Fibroblast of skin of abdomen (primary cell): Measurements from ENCODE around the gene SPTAN1.

Experiments
- DNase-seq: peaks from one replicate; pipeline ENCODE4 v3.0.0-alpha.2; 2013

The SPTAN1 gene

DNA sequence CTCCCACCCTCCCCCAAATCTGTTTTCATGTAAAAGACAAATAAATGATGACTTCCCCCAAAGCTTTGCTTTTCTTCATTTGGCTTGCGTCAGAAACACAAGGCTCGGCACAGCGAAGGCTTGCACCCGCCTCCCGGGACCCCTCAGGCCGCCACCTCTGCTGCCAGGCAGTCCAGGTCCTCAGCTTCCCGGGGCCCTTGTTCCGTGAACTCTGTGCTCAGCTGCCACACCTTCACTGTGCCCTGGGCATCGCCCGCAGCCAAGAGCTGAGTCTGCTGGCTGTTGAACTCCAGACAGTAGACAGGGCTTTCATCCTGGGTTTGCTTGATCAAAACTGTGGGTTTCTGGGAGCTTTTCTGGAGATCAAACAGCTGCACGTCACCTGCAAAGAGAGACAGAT lies 81.2 kb downstream of the SPTAN1 start:
- DNase-seq = no peak

DNA sequence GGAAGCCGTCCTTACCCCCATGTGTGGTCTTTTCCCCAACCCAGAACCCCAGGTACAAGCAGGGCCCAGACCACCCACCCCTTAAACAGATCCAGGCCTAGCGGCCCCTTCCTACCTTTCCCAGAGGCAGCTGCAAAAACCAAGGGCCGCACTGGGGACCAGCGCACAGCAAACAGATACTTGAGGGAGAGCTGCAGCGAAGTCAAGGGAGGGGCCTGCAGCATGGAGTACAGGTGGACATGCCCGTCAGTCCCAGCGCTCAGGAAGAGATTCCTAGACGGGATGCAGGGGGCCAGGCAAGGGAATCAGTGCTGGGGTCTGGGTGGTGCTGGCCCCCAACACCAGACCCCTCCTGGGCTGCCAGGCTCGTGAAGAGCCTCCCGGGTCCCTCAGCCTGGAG lies 81.7 kb downstream of the SPTAN1 start:
- no peak for DNase-seq

DNA sequence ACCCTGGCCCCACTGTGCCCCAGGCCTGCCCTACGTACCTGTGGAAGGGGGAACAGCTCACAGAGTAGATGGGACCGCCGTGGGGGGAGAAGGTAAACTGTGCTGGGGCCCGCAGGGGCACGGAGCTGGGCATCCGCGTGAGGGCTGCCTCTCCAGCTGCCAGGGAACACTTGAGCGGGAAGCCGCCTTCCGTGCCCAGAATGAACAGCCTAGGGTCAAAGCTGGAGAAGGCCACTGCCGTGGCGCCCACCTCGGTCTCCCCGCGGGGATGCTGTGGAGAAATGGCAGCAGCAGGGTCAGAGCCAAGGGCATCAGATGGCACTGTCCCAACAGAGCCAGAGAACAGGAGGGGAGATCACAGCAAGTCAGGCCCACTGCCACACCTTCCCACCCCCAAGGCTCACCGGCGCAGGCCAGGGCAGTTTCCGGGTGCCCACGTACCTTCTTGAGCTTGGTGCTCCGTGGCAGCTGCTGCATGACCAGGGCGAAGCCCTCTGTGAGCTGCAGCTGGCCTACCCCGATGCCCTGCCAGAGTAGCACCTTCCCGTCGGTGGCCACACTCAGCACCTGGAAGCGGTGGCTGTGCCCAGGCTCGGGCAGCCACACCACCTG lies 82.4 kb downstream of the SPTAN1 start:
- no peak for DNase-seq

DNA sequence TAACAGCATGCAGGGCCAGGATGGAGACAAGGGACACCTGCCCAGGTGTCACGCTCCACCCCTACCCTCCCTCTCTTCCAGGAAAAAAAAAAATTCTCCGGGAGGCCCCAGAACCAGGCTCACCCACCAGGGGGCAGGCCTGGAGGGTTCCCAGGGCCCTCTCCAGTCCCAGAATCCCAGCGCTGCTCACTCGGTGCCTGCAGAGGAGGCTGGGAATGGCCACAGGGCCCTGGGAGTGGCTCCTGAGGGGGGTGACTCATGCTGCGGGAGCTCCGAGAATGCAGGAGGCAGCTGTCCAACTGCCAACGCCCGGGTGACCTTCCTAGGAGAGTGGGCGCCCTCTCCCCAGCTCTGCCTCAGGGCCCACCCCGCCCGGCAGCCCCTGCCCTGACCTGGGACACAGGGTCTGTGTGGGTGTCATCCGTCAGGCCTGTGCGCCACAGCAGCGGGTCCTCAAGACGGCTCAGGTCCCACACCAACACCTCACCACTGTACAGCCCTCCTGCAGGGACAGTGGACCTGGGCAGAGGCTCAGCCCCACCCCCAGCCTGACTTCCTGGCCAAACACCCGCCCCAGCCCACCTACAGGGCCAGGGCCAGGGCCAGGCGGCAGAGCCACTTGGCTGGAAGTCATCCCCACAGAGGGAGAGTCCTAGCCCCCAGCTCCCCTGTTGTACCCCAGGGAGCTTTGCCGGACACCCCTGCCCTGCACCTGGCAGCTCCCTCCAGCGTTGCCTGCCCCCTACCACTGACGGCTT lies 83.1 kb downstream of the SPTAN1 start:
- peak; percentile 97 for DNase-seq

DNA sequence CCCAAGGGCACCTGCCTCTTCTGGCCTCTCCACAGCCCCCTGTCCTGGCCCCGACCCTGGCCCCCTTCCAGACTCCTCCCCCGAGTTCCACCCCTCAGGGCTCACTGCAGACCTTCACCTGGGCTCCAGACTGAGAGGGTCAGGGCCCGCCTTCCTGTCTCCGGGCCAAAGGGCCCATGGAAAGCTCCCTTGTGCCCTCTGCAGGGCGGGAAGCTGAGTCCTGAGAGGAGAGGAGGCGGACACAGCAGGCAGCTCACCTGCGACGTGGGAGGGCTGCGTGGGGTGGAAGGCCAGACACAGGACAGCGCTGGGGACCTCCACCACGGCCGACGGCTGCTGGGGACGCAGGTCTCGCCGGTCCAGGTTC lies 83.6 kb downstream of the SPTAN1 start:
- DNase-seq = peak; percentile 9

DNA sequence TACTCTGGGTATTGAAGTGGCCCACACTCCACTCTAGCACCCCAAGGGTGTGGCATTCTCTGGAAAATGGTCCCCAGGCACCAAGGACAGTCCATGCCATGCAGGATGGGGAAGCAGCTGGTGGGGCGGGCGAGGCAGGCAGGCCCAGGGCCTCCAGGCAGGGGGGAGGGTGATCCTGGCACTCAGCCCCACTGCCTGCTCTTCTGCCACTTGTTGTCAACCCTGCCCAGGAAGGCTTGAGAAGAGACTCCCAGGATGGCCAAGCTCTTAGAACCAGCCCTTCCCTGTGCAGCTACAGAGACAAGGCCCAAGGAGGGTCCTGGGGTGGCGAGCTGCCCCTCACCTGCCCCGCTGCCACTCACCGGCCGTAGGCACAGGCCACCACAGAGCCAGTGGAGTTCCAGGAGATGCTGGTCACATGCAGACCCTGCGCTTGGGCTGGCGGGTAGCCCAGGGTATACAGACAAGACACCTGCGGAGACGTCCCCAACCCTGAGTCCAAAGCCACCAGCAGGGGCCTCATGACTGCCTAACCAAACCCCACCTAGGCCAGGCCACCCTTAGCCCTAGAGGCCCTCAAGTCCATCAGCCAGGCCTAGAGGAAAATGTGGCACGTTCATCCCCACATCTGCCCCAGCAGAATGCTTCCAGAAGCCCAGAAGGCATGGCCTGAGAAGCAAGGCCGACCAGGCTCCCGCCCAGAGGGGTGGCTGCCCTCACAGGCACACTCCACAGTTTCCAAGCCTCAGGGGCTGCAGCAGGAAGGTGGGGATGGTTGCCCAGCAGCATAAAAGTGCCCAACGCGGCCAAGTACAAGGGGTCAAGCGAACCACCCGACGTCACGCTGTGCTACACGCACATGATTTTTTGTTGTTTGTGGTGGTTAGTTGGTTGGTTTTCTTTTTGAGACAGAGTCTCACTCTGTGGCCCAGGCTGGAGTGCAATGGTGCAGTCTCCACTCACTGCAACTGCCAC lies 84.5 kb downstream of the SPTAN1 start:
- no peak for DNase-seq

DNA sequence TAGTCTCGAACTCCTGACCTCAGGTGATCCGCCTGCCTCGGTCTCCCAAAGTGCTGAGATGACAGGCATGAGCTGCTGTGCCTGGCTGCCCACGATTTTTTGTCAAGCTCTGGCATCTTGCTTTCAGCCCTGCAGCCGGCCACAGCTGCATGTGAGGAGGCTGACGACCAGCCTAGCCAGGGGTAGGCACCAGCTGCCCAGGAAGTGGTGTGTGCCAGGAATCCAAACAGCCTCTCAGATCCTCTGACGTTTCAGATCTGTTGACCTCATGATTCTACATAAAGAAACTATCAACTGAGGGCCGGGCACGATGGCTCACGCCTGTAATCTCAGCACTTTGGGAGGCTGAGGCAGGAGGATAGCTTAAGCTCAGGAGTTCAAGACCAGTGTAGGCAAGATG lies 85.3 kb downstream of the SPTAN1 start:
- DNase-seq = no peak

DNA sequence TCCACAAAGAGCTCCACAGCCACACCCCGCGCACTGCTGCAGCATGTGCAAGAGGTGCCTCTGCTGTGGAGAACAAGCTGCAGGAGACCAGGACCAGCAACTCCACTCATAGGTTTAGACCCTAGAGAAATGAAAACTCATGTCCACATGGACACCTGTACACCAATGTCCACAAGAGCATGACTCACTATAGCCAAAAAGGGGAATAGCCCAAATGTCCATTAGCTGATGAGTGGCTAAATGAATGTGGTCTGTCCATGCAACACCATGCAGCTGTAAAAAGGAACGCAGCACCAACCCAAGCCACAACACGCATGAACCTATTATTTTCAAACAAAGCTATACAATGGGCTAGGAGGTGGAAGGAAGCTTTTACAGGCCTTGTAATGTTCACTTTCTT lies 86.2 kb downstream of the SPTAN1 start:
- DNase-seq = no peak

DNA sequence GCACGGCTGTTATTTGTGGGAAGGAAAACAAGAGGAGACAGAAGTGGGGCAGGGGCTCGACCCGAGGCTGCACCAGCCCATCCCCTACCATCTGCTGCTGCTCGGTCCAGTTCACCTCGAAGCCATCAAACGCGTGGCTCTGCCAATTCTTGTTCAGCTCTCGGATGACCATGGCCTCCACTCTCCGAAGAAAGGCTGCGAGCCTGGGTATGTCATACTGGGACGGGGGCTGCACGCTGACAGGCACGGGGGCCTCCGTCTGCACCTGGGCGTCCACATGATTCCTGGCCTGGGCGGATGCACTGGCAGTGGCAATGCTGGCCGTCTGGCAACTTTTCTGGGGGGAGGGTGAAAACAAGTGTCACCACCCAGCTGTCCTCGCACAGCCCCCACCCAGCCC lies 88.2 kb downstream of the SPTAN1 start:
- no peak for DNase-seq

DNA sequence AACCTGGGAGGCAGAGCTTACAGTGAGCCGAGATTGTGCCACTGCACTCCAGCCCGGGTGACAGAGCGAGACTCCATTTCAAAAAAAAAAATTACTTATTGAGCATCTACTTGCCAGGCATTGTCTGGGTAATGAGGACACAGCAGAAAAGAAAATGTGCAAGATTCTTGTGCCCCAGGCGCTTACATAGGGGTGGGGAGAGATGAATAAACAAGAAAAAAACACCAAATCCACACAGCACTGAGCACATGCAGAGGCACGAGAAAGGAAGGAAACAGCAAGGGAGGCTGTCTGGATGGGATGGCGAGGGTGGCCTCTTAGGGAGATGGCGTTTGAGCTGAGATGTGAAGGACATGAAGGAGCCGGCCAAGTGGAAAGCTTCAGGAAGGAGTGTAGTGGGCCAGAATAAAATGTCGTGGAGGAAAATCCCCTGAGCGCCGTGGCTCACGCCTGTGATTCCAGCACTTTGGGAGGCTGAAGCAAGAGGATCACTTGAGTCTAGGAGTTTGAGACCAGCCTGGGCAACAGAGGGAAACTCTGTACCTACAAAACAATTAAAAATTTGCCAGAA lies 90.4 kb downstream of the SPTAN1 start:
- DNase-seq = no peak

DNA sequence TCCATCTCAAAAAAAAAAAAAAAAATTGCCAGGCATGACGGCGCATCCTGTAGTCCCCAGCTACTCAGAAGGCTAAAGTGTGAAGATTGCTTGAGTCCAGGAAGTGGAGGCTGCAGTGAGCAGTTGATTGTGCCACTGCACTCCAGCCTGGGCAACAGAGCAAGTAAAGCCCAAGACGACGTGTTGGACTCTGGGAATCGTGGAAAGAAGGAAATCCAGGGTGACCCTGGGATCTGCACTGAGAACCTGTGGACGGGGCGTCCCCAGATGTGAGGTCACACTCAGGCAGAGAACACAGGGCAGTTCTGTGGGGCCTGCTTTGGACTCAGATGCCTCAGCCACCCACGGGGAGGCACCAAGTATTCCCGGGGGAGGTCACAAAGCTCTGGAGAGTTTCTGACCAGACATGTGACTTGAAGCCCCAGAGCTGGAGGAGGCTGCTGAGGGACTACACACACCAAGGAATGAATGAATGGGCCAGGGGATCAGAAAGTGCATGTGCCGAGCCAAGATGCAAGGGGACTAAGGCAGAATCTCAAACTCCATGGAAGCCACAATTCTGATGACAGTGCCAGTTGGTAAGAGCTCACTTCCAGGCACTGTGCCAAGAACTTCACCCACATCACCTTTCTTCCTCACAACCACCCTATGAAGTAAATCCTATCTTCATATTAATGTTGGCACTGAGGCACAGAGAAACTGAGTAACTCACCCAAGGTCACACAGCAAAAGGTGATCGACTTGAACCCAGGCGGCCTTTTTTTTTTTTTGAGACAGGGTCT lies 91.3 kb downstream of the SPTAN1 start:
- DNase-seq = no peak

DNA sequence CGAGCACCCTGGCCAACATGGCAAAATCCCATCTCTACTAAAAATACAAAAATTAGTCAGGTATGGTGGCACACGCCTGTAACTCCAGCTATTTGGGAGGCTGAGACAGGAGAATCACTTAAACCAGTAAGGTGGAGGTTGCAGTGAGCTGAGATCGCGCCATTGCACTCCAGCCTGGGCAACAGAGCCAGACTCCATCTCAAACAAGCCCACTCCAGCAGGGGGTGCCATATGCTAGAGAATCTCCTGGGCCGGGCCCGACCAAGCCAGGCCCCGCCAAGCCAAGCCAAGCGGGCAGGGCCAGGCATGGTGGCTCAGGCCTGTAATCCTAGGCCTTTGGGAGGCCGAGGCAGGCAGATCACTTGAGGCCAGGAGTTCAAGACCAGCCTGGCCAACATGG lies 95.8 kb downstream of the SPTAN1 start:
- DNase-seq = peak; percentile 41

DNA sequence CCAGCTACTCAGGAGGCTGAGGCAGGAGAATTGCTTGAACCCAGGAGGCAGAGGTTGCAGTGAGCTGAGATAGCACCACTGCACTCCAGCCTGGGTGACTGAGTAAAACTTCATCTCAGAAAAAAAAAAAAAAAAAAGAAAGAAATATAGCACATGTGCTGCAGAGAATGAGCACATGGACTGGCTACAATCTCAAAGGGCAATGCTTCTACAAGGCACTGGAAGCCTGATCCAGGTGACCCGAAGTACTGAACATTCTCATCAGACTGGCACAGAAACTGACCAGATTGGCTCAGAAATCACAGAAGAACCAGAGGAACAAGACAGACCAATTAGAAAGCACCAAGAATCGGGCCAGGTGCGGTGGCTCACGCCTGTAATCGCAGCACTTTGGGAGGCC lies 99.4 kb downstream of the SPTAN1 start:
- no peak for DNase-seq

DNA sequence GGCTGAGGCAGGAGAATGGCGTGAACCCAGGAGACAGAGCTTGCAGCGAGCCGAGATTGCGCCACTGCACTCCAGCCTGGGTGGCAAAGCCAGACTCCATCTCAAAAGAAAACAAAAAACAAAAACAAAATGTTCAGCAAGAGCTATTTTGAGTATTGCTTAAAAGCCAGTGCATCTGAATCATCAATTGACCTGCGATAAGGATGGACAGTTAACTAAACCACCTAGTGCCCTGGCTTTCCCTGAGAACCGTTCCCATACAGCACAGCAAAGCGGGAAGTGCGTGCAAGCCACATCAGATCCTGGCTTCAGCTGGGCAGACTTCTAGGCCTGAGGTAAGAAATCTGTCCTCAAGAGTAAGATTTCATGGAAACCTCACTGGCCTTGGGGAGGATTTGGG lies 101.5 kb downstream of the SPTAN1 start:
- DNase-seq = no peak

DNA sequence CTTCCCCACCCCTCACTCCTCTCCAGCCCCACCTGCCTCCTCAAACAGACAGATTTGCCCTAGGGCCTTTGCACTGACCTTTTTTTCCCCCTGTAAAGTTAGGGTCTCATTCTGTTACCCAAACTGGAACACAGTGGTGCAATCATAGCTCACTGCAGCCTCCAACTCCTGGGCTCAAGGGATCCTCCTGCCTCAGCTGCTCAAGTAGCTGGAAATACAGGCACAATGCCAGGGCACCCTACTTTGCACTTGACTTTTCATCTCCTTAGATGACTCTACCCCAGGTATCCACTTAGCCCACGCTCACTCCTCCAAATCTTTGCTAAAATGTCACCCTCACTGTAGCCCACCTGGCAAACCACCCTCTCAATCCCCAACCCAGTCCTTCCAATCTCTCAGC lies 102.1 kb downstream of the SPTAN1 start:
- DNase-seq = no peak

DNA sequence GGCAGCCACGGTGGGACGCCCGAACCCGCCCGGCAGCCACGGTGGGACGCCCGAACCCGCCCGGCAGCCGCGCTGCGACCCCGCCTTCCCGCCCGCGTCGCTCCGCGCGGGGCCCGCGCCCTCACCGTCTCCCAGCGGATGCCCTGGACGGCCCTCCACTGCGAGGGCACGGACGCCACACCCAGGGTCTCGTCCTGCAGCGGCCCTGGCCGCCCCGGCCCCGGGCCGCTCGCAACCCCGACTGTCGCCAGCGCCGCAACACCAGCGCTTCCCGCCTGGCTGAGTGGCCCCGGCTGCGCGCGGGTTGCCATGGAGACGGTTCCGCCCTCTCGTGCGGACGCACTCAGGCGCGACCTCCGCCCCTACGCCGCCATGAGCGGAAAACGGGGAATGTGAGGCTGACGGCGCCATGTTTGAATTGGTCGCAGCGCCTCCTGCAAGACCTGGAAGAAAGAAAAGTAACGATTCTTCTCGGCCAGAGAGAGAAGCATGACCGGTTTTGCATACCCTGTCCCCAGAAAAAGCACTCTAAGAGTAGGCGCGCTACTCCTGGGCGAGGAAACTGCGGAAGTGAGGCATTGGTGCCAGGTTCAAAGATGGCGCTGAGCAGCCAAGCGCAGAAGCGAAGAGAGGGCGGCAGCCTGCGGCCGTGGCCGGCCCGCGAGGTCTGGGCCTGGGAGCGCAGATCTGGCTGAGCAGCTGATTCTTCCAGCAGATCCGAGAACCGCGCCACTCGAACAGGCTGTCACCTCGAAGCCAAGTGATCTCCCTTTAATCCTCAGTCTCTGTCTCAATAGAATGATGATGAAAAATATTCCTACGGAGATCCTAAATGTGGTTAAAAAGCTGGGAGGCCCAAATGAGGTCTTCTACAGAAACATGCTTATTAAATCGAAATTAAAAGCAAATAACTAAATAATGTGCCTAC lies 104.3 kb downstream of the SPTAN1 start, which contains the start of gene DYNC2I2:
Gene DYNC2I2 (minus strand): TSS at position 432 of the 928 bp plus-strand sequence. CDS start 121 bp downstream, at position 311.
- peak; percentile 94 for DNase-seq

DNA sequence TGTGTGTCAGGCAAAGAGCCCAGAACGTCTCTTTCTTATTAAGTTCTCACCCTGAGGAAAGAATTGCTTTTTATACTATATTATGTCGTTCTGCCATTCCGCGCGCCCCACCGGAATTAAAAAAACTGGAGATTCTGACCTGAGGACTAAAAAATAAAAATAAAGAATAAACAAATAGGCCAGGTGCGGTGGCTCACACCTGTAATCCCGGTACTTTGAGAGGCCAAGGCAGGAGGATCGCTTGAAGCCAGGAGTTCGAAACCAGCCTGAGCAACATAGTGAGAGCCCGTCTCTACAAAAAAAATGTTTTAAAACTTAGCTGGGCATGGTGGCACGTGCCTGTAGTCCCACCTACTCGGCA lies 104.9 kb downstream of the SPTAN1 start:
- DNase-seq = no peak

DNA sequence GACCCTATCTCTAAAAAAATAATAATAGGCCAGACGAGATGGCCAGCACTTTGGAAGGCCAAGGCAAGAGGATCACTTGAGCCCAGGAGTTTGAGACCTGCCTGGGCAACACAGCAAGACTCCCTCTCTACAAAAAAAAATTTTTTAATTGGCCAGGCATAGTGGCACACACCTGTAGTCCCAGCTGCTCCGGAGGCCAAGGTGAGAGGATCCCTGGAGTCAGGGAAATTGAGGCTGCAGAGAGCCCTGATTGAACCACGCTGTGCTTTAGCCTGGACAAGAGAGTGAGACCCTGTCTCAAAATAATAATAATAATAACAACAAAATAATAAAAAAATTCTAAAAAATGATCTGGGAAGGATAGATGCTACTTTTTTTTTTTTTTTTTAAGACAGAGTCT lies 105.4 kb downstream of the SPTAN1 start:
- no peak for DNase-seq

DNA sequence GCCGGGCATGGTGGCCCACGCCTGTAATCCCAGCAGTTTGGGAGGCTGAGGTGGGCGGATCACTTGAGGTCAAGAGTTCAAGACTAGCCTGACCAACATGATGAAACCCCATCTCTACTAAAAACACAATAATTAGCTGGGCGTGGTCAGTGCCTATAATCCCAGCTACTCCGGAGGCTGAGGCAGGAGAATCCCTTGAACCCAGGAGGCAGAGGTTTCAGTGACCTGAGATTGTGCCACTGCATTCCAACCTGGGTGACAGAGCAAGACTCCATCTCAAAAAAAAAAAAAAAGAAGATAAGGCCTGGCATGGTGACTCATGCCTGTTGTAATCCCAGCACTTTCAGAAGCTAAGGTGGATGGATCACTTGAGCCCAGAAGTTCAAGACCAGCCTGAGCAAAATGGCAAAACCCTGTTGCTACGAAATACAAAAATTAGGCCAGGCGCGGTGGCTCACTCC lies 114.1 kb downstream of the SPTAN1 start:
- peak; percentile 29 for DNase-seq

DNA sequence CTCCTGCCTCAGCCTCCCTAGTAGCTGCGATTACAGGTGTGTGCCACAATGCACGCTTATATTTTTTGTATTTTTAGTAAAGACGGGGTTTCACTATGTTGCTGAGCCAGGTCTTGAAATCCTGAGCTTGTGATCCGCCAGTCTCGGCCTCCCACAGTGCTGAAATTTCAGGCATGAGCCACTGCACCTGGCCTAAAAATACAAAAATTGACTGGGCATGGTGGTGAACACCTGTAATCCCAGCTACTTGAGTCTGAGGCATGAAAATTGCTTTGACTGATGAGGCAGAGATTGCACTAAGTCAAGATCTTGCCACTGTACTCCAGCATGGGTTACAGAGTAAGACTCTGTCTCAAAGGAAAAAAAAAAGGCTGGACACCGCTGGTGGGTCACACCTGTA lies 117.4 kb downstream of the SPTAN1 start:
- DNase-seq = no peak

DNA sequence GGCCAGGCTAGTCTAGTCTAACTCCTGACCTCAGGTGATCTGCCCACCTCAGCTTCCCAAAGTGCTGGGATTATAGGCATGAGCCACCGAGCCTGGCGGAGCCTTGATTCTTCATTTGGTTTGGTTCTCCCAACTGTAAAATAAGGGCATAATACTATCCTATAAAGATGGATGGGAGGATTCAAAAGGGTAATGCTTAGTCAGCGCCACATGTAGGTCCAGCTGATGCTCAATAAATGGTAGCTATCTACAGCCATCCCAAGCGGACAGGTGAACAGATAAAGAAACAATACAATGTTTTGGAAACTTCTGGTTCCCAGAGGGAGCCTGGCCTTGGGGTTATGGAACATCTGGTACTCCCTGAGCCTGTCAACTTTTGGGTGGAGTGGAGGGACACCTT lies 123.0 kb downstream of the SPTAN1 start:
- DNase-seq = no peak
